Effector CD8-positive, alpha-beta T cell (primary cell): ENCODE measurements around the gene FAM83D.
"Not testable (repeated sequence)": the region's sequence is repeated elsewhere in the genome, so short reads cannot be mapped to it uniquely, and the experiment has no call there.

Experiments
- DNase-seq: peaks from one replicate; lab custom pipeline; 2025; lab: John Stamatoyannopoulos, UW

FAM83D gene

DNA sequence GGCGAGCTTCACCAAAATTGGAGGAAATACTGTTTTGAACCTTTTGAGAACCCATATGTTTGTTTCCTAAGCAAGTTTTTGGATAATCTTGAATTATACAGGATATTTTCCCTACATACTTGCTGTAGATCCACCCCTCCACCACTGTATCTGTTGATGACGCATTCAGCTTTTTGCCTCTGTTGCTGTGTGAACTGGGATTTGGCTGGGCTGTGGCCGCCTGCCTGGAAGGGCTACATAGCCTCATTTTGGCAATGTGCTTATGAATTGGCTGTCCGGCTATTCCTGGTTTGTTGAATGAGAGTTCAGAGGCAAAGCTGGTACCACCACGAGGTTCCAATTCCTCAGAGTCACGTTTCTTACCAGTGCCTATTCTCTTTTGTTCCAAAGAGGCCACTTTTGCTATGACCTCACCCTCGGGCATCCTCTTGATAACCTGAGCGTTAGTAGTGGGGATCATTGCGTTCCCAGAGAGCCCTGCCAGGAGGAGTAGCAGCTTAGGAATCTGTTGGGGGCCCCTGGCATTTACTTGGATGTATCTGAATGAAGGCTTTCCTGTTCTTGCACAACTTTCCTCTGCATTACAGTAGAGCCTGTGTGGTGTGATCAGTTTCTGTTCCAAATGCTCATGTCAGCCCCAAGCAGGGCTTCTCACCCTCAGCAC, 6.4 kb downstream of the FAM83D start:
- DNase-seq, result no peak

DNA sequence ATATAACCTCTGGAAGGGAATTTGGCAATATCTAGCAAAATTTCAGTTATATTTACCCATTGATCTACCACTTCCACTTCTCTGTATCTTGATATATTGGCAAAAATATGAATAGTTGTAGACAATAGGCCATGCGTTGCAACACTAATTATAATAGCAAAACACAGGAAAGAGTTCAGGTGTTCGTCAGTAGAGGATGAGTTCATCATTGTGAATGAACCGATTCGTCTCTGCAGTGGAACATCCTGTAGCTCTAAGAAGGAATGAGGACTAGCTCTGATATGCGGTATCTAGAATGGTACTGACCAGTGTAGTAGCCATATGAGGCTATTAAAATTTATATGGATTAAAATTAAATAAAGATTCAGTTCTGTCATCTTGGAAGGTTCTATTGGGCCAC, 8.3 kb downstream of the FAM83D start:
- no peak for DNase-seq

DNA sequence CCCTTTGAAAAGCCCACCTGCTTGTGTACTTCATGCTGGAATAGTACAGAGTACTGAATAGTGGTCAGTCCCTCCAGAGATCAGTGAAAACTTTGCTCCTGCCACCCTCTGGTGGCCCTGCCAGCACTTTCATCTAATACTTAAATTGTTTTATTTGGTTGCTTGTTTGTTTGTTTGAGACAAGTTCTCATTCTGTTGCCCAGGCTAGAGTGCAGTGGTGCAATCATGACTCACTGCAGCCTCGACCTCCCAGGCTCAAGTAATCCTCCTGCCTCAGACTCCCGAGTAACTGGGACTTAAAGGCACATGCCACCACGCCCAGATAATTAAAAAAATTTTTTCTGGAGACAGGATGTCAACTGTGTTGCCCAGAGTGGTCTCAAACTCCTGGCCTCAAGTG, 9.1 kb downstream of the FAM83D start:
- DNase-seq, result no peak

DNA sequence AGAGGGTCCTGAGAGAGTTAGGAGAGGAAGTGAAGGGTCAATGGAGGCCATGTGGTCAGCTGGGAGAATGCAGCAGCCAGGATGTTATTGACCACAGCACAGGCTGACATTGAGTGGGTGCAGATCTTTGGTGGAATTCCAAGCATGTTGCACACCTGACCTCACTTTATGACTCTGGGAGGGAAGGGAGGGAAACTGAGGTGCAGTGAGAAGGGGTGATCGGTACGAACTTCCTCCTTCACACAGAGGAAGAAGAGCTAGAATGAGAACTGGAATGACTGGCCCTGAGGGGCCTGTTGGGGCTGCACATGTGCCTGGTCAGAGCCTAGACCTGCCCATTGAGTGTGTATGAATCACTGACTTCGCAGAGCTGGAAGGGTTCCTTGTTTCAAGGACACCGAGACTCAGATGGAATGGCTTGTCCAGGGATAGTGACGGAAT, 9.8 kb downstream of the FAM83D start:
- no peak for DNase-seq

DNA sequence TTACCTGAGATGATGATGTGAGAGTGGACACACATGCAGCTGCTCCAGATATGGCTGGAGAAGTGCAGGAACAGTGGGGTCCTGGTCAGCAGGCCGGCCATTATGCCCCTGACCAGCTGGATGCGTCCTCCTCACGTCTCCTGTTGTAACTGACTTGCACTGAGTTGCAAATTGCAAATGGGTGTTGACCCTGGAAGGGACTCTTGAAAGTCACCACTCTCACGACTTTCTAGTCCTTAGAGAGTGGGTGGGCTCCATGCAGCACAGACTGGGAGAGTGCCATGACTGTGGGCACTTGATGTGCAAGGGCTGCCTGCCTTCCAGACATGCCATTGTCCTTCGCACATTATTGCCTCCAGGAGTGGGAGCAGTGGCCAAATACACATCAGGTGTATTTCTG, 10.8 kb downstream of the FAM83D start:
- DNase-seq, result no peak

DNA sequence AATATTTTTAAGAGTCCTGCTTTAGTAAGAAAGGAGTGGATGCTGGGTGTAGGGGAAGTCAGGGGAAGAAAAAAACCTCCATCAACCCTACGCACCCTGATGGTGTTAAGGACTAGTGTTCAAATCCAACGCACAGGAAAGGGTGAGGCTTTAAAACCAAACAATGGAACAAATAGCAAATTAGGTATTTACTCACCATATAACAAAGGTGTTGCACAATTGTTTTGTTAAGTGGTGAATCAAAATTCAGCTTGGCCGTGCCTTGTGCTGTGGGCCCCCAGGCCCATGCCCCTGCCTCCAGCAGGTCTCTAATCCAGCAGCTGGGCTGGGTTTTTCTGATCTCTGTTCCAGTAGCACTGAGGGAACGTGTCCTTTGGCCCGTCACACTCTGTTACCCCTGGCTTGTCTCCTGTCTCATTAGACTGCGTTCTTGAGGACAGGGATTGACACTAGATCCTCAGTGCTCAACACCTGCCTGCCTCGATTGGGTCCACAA, 11.8 kb downstream of the FAM83D start:
- DNase-seq, result no peak

DNA sequence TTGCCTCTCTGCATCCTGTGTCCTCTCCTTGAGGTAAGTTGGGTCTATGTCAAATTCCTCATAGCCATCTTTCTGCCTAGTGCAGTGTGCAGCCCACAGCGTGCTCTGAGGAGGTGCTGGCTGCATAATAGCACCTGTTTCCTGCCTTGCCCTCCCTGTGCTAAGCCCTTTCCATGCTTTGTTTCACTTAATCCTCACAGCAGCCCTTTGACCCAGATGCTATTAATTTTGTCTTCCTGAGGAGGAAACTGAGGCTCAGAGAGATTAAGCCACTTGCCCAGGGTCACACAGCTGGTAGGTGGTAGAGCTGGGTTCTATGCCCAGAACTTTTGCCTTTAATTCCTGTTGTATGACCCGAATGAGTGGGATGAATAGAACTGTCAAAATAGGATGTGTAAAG, 13.5 kb downstream of the FAM83D start:
- no peak for DNase-seq

DNA sequence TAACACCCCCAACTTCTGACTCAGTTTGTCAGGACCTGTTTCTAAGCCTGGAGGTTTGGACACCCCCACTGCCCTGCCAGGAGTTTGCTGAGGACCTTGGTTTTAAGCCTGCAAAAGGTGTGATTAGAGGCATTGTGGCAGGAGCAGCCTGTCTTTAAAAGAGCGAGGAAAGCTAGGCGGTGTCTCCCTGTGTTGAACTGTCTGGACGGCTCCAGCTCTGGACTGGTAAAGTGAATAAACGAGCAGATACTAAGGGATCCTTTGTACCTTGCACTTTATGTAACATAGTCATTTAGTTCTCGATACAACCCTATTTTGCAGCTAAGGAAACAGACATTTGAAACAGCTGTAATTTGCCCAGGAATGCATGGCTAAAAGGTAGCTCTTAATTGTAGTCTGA, 14.4 kb downstream of the FAM83D start:
- no peak for DNase-seq

DNA sequence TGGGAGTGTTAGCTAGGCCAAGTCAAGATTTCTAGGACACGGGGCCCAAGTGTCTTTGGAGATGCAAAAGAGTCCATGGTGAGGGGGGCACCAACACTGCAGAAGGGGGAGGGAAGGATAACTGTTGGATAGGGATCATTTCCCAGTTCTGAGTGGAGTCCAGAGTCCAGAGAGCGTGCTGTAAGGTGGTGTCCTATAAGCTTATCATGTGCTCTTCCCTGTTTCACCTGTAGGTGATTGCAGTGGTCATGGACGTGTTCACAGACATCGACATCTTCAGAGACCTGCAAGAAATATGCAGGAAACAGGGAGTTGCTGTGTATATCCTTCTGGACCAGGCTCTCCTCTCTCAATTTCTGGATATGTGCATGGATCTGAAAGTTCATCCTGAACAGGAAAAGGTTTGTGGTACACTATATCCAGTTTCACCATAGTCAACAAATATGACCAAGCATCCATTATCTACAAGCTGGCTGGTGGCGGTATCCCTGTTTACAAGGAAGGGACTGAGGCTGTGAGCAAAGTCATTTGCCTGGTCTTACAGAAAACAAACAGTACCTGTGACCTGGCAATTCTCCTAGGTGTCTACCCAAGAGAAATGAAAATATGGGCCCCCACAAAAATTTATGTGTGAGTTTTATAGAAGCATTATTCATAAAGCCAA, 15.6 kb downstream of the FAM83D start:
- no peak for DNase-seq

DNA sequence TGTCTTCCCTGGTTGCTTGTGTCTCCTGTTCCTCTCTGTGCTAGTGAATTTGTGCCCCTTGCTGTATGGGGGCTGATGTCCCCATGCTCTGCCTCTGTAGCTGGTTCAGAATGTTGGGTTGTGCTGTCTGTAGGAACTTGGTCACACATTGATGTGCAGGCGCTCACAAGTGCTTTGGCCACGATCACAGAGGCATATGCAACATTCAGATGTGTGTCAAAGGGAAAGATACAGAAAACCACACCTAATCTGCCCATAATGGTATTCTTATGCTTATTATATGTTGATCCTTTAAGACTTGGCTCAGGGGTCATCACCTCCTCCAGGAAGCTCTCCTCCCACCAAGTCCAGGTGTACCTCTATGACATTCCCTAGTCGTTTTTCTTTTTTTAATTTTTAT, 18.8 kb downstream of the FAM83D start:
- no peak for DNase-seq

DNA sequence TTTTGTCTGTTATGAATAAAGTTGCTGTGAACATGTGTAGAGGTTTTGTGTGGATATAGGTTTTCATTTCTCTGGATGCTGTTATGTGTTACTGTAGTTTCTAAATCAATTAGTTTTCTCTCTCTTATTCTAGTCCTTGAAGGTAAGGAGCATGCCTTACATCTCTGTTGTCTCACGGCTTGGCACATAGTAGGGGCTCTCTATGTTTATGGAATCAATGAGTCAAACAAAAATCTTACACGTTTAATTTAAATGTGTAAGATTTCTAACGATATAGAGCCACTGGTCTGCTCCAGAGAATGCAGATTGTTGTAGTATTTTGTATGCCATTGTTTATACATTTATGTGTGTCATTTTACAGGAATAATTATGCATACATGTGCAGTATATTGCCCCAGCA, 20.6 kb downstream of the FAM83D start:
- no peak for DNase-seq

DNA sequence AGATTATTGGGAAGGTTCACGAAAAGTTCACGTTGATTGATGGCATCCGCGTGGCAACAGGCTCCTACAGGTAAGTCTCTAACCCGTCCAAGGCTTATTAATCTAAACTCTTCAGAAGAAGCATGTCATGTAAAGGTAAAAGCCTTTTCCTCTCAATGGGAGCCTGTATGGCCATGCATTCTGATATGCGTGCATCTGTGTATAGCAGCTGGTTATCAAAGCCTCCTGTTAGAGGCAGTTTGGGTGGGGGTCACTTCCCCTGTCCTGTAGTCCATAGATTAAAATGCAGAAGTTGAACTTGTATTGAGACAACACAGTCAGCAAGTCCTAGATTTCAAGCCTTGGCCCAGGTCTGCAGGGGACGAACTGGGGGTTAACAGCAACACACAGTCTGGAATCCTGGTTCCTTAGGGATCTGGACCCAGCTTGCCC, 21.7 kb downstream of the FAM83D start:
- DNase-seq, result no peak

DNA sequence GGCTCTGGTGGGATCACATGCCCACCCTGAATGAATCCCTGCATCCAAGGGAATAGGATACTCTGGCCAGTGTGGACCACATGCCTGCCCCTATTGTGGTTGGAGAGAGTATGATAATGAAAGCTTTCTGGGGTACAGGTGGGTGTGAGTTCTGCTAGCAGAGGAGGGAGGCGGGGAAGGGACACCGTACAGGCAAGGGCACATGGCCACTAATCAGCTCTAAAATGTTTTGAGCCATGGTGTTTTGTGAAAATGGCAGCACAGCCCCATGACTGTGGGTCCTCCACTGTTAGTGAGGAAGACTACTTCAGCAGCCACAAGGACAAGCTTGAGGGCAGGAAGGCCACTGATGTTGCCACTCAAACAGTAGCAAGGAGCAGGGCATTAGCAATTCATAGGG, 24.0 kb downstream of the FAM83D start:
- no peak for DNase-seq

DNA sequence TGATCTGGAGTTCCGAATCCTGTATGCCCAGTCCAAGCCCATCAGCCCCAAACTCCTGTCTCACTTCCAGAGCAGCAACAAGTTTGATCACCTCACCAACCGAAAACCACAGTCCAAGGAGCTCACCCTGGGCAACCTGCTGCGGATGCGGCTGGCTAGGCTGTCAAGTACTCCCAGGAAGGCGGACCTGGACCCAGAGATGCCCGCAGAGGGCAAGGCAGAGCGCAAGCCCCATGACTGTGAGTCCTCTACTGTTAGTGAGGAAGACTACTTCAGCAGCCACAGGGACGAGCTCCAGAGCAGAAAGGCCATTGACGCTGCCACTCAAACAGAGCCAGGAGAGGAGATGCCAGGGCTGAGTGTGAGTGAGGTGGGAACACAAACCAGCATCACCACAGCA, 25.4 kb downstream of the FAM83D start:
- no peak for DNase-seq

DNA sequence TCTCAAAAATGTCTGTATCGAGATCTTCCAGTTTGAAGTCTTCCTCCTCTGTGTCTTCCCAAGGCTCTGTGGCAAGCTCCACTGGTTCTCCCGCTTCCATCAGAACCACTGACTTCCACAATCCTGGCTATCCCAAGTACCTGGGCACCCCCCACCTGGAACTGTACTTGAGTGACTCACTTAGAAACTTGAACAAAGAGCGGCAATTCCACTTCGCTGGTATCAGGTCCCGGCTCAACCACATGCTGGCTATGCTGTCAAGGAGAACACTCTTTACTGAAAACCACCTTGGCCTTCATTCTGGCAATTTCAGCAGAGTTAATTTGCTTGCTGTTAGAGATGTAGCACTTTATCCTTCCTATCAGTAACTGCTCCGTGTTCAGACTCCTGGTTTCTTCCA, 25.9 kb downstream of the FAM83D start:
- no peak for DNase-seq

DNA sequence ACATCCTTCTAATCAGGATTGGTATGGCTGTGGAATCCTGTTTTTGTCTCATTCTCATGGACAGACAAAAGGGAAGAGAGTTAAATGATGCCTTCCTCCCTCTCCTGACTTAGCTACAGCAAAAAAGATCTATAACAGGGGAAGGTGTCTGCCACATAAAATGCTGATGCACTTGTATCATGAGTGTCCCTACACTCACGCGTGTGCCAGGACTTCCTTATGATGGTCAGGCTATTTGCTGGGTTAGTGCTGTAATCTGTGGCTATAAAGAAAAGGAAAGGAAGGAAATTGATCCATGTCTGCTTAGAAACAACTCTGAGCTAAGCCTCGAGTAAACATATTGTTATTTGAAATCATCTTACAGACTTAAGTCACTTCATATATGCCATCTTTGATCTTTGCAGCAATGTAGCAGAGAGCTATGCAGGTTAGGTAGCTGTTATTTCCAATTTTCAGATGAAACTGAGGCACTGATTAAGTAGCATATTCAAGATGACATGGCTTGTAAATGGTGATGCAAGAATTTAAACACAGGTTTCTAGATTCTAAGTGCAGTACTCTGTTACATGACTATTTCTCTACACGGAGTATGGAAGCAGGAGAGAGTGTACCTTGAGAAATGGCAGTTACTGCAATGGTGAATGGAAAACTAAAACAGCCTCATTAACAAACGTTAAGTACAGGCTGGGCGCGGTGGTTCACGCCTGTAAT, 27.6 kb downstream of the FAM83D start:
- DNase-seq, result no peak

DNA sequence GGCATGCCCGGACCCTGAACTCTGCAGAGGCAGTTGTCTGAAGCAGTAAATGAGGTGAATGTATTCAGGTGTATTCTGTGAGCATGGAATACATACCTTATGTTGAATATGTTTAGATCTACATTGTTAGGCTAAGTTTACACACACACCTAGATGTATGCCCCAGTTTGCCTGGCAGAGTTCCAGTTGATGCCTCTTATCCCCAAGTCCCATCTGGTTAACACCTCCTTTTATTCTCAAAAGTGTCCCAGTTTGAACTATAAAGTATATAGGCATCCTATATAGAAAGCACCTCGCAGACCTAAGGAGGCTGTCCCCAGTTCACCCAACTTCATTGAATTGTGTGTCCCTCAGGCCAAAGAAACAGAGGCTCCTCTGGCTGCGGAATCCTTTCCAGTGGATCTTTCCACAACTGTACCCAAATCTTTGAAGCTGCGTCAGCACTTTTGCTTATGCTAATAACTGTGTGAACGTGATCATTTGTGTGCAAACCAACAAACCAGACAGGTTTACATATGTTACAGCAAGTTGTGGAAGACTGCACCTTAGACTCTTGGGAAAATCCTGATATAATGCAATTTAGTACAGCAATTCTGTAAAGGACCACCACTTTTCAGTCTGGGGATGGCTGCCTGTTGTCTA, 31.1 kb downstream of the FAM83D start:
- DNase-seq, result no peak

DNA sequence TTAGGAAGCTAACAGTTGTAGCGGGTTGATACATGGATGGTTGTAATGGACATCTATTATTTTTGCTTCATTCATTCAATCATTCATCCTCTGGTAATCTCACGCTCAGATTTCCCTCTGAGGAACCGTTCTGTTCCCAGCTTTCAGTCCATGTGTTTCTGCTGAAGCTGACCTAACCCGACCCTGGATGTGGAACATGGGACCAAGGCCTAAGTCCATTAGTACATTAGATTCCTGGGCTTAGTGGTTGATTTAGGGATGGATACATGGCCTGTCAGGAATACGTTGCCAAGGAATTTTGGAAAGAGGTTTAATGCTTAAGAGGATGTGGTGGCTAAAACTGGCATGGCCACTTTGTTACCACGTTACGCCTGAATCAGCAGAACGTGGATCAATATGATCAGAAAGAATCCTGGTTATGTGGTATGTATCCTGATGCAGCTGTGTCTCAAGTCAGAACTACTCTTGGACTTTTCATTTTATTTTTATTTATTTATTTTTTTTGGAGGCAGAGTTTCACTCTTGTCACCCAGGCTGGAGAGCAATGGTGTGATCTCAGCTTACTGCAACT, 31.8 kb downstream of the FAM83D start:
- DNase-seq, result no peak

DNA sequence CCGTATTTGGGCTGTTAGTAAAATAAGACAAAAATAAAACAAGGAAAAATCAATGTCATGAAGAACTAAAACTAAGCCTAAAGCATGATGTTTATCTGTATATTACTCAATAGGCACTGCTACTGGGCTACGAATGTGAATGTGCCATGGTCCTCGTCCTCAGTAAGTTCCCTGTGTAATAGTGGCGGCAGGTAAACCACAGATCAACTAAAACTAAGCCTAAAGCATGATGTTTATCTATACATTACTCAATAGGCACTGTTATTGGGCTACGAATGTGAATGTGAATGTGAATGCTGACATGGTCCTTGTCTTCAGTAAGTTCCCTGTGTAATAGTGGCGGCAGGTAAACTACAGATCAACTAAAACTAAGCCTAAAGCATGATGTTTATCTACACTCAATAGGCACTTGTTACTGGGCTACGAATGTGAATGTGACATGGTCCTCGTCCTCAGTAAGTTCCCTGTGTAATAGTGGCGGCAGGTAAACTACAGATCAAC, 34.0 kb downstream of the FAM83D start:
- DNase-seq, result not testable (repeated sequence)

DNA sequence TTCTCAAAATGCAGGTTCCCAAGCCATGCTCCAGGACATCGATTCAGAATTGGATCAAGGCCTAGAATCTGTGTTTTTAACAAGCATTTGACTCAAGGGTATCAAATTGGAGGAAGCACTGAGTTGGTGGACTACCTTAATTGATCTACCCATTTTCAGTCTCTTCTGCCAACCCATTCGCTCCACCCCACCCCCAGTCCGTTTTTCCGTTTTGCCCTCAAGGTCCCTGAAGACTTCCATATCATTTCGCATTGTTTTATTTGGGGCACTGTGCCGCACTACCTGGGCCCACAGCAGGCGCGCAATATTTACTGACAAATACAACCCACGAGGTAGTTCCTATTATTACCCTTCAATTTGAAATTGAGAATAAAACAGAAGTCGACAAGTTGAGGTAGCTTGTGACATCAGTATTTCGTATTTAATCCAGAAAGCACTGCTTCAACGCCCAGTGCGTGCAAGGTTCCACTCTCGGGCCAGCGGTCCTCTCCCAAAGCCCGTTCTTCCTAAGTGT, 35.4 kb downstream of the FAM83D start:
- DNase-seq, result no peak

DNA sequence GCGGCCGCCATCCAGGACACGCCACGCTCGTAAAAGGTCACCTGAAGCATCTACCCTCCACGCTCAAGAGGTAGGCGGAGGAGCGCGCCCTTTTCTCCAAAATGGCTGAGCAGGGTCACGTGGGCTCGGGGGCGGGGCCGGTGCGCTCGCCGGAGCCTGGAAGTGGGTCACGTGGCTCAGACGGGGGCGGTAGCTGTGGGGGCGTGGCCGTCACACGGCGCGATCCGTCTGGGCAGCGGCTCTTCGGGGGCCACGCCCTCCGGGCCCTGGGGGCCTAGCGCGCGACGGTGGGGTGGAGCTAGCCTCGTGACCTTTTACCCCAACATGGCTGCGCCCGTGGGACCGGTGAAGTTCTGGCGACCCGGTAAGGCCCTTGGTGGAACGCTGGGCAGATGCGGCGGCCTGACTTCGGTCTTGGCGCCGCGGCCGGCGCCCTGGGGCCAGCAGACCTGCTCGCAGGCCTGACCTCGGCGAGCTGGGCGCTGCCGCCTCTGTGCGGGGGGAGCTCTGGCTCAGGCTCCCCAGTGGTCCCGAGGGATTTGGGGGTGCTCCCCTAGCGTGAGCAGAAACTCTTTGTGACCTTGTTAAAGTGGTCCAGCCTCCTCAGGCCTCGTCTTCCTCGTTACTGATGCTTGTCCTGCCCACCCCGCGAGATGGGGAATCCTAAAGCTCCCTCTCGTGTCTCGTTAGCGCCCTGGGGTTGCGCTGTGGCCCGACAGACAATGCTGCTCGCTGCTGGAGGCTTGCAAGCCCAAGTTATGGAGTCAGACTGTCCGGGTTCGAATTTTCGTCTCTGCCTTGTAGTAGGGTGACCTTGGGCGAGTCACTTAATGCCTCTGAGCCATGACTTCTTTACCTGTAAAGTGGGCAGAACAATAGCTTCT, 36.1 kb downstream of the FAM83D start, which contains the start of gene DHX35:
Gene DHX35, plus strand, starts transcription at position 301 of the 884 bp plus-strand sequence. Its CDS starts 24 bp downstream, at position 325.
- DNase-seq, result peak; percentile 95
